NCI-H2029 (cell line): ENCODE data around the gene SLCO2B1.

Experiments used
- DNase-seq: peaks from one replicate; lab custom pipeline; 2025; lab: John Stamatoyannopoulos, UW

SLCO2B1 gene

DNA sequence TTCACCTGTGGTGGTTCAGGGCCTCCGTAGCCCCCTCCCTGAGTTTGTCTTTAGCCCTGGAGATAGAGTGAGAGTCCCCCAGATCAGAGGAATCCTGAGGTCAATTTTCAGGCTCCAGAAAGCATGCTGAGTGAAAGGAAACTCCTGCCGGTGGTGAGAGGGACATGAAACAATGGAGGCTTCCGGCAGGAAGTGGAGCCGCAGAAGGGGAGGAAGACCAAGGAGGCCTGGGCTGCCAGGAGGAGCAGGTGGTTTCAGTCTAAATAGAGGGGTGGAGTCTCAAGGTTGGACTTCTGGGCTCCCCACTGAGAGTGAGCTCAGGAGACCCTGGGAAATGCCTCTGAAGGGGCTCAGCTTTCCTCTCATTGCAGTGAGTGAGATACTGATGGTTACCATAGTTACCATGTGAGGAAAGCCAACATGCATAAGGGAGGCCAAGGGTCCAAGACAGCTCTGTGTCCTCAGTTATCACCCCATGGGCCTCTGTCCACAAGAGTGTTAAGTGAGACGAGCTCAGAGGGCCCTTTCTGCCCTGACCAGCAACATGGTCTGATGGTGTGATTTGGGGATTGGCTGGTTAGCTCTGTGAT is 10.7 kb downstream of the SLCO2B1 start:
- no peak for DNase-seq

DNA sequence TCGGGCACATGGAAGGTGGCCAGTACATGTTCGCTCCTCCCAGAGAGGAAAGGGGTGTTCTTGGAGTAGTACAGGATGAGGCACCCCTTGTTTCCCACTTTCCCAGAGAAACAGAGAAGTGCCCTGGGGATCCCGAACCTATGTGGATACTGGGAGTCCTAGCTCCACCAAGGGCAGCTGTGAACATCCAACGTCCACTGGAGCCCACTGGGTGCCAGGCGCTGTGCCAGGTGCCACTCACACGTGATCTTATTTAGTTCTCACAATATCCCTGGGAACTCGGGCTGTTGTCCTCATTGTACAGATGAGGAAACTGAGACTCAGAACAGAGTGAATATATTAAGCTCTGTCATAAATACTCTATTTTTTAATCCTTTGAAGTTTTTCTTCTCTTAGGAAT is 12.0 kb downstream of the SLCO2B1 start:
- DNase-seq = no peak

DNA sequence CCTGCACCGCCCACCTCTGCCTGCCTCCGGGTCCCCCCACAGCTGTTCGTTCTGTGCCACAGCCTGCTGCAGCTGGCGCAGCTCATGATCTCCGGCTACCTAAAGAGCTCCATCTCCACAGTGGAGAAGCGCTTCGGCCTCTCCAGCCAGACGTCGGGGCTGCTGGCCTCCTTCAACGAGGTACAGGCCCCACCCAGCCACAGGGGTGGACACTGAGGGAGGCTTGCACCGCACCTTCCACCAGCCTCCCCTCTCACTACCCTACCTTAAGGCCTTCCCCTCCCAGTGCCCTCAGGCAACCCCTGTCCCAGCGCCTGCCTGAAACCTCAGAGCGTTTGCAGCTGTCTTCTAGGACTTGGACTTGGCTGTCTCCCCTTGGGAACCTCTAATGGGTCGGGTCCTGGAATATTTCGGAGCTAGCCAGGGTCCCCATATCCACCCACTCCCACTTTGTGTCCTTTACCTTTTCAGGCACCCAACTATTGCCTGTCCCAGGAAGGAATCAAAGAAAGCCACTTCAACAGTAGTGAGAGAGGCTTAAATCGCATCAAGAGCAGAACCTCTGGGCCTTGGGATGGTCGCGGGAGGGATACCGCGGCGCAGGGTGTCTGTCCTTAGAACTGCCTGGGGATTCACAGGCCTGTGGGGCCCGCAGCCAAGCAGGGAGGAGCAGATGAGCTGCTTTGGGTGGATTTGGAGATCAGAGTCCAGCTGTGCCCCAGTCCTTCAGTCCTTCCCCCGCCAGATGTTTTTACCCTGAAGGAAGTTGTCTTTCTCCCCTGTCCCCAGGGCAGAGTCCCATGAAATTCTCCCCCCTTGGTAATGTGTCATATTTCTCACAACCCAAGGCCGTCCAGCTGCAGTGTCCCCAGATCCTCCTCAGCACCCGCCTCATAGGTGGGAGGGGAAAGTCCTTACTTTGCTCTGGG is 13.3 kb downstream of the SLCO2B1 start:
- DNase-seq = no peak

DNA sequence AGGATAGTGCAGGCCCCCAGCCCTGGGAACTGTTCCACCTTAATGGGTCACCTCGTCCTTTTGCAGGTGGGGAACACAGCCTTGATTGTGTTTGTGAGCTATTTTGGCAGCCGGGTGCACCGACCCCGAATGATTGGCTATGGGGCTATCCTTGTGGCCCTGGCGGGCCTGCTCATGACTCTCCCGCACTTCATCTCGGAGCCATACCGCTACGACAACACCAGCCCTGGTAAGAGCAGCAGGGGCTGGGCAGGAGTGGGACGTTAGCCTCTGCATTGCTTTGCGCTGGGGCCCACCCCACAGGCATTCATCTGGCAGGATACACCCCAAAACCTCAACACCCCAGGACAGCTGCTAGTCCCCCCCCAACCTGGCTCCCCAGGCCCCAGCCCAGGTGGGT is 14.8 kb downstream of the SLCO2B1 start:
- no peak for DNase-seq

DNA sequence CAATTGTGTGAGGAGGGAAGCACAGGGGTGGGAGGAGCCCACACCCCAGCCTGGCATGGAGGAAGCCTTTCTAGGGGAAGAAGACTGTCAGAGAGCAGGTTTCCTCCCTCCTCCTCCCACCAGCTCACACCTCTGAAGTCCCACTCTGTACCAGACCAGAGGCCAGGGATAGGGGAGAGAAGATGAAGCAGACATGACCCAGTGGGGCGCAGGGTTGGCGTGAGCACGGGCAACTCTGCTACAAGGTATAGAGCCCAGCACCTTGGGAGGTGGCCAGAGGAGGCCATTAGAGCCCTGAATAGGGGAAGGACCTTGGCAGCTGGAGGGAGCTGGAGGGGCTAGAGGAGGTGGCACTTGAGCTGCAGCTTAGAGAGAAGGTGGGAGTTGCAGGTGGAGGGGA is 15.9 kb downstream of the SLCO2B1 start:
- DNase-seq = no peak

DNA sequence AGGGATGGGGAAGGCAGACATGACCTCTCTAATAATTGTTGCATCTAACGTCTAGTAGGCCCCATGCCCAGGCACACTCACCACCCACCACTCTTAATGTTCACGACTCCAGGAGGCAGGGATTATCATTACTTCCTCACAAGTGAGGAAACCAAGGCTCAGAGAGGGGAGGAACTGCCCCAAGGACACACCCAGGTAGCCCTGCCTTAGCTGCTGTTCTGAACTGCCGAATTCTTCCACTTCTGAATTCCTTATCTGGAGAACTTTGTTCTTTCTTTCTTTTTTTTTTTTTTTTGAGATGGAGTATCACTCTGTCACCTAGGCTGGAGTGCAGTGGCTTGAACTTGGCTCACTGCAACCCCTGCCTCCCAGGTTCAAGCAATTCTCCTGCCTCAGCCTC is 16.7 kb downstream of the SLCO2B1 start:
- no peak for DNase-seq

DNA sequence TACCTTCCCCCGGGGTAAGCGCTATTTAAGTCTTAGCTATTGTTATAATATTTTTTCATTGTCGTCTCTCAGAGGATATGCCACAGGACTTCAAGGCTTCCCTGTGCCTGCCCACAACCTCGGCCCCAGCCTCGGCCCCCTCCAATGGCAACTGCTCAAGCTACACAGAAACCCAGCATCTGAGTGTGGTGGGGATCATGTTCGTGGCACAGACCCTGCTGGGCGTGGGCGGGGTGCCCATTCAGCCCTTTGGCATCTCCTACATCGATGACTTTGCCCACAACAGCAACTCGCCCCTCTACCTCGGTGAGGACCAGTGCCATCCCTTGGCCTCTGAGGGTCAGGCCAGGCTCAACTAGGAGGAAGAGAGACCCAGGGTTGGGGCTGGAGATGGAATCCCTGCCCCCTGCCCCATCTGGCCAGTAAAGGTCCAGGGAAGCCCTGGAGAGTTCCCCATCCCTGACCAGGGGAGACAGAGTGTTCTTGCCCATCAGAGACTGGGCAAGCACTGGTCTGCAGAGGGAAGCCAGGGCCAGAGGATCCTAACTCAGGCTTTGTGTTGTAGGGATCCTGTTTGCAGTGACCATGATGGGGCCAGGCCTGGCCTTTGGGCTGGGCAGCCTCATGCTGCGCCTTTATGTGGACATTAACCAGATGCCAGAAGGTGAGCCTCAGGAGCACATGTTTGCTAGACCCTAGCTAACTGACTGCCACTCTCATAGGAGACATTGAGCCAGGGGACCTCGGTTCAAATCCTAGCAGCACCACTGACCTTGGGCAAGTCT is 18.4 kb downstream of the SLCO2B1 start:
- no peak for DNase-seq

DNA sequence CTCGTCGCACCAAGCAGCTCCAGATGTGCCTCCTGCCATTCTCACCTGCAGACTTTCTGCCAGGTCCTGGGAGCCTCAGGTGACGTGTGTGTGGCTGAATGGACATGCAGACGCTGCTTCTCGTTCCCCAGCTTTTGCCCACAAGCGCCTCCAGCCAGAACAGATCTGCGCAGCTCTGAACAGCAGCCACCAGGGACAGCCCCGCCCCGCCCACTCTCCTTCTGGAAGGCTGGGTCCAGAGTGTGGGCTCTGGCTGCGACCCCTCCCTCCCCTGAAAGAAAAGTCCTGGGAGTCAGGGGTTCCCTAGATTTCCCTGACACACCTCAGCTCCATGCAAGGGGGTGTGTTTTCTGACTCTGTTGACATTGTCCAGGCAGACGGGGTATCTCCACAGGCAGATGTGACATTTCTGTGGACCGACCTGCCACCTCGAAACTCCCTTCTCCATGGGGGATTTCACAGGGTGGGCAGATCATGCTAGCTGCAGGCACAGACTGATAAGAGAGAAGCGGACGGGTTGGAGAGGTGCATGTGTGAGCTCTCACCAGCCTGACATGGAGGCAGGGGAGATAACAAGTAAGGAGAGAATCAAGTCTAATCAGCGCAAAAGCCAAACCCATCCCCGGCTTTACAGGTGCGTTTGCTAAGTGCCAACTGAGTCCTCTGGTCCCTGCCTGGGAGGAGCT is 19.8 kb downstream of the SLCO2B1 start:
- DNase-seq = no peak

DNA sequence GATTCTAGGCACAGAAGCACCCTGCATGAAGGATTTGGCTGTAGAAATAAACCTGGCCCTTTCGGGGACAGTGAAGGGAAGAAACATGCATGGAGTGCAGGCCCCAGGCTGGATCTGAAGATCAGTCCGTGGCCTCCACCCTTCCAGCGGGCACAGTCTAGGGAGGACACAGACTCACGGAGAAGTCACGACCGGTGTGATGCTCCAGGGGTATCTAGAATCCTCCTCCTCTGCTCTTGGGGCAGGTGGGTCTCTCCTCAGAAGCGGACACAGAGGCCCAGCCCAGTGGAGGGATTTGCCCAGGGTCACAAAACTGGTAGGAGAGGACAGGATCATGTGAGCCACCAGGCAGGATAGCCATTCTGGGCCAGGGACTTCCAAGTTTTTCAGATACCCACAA is 22.4 kb downstream of the SLCO2B1 start:
- DNase-seq = no peak

DNA sequence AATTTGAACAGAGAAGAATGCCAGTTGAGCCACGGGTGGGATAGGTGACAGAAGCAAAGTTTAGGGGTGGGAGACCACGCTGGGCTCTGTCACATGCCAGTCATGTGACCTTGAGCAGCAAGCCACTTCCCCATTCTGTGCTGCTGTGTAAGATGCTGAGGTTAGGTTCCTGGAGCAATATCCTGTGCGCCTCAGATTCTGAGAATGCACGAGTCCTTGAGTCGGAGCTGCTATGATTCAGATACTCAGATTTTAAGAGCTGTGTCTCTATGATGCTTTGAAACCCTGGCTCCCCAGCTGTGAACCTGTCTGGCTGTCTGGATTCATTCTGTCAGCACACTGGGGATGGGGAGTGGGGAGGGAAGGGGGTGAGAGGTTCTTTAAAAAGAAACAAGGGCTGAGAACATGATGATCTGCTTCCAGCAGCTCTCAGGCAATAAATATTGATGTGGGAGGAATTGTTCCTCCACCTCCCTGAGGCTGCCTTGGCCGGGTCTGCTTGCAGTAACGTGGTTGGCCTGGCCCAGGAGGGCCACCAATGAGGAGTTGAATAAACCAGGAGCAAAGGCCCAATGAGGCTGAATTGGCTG is 24.0 kb downstream of the SLCO2B1 start:
- no peak for DNase-seq

DNA sequence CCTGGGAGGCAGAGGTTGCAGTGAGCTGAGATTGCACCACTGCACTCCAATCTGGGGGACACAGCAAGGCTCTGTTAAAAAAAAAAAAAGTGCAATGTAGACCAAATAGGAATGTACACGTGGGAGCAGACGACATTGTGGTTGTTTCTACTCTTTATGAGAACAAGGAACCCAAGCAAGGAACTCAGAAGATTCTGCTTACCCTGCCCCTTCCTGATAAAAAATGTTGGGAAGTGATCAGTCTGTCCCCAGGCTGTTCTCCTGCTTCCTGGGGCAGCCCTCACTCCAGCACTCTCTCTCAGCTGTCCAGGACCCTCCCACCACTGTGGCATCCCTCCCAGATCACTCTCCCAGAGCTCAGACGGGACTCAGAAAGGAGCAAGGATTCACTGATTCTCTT is 31.8 kb downstream of the SLCO2B1 start:
- DNase-seq = no peak

DNA sequence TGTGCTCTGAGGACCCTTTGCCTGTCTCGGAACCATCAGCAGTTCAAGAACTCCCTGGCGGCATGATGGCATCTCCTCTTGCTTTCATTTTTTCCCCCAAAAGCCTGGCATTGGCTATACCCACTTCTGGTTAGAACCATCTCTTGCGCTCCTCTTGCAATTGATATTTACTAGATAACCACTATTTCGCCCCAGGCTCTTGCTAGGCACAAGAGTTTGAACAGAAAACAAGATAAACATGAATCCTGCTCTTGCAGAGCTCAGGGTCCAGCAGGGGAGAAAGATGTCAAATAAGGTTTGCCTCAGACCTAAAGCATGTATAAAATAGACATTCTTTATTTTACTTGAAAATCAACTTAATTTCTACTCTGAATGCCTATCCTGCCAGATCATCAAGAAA is 33.1 kb downstream of the SLCO2B1 start:
- DNase-seq = no peak

DNA sequence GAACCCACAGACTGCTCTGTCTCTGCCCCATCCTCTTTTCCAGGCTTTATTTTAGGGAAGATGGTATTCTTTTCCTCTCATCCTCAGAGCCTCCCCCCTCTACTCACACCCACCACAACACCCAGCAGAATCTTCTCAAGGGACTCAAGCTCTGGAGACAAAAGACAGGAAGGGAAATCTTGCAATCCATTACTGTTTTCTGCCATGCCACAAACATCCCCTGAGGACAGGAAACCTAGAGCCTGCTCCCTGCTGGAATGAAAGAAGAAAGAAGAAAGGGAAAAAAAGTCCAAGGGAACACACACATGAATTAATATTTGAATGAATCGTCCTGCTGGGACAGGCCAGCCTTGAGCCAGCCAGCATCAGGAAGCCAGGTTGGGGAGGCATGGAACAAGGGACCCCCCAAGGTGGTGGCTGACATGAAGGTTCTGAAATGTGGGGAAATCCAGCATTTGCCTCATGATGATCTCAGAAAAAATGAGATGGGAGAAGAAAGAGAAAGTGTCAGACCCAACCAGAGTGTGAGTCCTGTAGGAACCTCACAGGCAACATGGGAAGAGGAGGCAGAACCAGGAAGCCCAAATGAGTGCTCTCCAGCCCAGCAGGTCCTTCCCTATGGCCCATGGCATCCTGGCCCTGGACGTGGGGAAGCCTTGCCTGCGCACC is 34.0 kb downstream of the SLCO2B1 start:
- DNase-seq = no peak

DNA sequence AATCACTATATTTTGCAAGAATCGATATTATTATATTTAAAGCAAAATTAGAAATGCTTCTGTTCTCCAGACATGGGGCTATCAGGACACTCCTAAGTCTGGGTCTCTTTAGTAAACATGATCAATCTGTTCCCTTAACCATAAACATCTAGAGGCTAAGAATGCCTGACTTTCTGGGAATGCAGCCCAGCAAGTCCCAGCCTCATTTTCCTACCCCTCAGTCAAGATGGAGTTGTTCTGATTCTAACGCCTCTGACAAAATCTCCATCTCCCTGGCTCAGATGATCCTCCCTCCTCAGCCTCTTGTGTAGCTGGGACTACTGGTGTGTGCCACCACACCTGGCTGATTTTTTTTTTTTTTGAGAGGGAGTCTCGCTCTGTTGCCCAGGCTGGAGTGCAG is 35.0 kb downstream of the SLCO2B1 start:
- no peak for DNase-seq

DNA sequence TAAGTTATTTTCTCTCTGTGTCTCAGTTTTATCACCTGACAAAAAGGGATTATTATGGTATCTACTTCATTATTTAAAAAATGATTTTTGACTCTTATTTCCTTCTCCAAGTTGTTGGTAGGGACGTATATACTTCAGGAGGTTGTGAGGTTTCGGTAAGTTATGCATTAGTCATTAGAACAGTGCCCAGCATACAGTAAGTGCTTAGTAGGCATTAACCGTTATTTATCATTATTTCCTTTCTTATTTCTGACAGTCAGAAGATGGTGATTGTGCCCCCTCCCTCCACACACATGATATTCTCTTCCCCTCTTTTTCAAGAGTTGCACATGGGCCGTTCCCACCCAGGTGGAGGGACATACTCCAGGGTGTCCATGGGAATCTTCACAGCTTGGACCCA is 36.1 kb downstream of the SLCO2B1 start:
- no peak for DNase-seq

DNA sequence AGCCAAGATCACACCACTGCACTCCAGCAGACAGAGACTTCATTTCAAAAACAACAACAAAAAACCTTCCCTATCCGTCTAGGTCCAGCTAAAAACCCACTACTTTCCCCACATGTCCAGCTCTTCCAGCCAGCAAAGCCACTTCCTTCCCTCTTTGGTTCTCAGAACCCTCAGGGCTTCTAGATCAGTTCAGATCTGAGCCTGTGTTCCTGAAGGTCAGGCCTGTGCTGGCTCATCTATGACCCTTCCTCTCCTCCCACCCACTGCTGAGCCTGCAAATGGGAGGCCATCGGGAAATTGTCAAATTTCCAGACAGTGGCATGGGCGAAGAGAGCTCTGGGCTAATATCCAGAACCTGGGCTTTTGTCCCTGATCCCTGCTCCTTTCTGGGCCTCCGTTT is 37.8 kb downstream of the SLCO2B1 start:
- no peak for DNase-seq

DNA sequence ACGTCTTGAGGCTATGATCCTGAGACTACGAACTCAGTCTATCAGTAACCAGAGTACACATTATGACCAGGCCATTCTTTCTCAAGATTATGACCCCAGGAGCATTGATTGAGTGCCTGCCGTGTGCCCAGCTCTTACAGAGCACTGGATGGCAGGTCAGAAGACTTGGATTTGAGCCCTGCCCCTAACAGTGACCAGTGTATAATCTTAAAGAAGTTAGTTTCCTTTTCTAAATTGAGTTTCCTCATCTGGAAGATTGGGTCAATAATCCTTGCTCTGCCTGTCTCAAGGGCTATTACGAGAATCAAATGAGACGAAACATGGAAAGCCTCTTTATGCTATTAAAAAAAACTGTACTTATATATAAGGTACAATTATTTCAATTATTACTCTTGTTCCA is 38.2 kb downstream of the SLCO2B1 start:
- no peak for DNase-seq

DNA sequence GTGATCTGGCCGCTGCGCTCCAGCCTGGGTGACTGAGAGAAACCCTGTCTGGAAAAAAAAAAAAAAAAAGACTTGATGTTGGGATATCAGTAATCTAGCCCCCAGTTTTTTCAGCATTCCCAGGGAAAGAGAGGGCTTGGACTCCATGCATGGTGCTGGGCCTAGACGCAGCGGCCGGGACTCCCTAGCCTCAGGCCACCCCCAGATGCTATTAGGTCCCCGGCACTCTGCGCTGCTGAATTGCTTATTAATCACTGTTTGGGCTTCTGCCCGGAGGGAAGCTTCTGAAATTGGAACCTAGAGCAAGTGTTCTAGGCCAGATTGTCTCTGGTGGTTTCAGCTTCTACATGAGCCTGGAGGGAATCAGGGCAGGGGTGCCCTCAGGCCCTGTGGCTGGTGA is 39.0 kb downstream of the SLCO2B1 start:
- DNase-seq = no peak

DNA sequence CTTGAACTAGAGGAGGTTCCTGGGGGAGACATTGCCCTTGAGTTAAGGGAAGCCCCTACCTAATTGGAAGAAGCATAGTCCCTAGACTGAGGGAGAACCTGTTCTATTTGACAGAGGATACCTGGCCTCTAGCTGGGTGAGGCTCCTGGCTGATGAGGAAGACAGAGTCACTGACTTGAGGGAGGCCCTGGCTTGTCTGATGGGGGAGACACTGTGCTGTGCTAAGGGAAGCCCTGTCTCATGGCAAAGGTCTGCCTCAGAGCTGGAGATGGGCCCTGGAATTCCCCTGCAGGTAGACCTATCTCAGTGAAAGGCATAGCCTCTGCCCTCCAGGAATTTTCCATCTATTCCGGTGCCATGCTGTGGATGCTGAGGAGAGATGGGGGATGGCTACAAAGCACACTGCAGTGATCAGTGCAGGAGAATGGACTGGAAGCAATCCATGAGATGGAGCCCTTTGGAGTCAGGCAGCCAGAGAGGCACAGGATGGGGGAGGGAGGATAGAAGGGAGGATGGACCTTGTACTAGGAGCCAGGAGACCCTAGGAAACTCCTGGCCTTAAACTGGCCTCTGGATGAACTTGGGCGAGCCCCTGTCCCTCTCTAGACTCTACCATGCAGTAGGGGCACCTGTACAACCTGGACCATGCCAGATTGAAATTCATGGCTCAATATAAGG is 39.9 kb downstream of the SLCO2B1 start:
- no peak for DNase-seq

DNA sequence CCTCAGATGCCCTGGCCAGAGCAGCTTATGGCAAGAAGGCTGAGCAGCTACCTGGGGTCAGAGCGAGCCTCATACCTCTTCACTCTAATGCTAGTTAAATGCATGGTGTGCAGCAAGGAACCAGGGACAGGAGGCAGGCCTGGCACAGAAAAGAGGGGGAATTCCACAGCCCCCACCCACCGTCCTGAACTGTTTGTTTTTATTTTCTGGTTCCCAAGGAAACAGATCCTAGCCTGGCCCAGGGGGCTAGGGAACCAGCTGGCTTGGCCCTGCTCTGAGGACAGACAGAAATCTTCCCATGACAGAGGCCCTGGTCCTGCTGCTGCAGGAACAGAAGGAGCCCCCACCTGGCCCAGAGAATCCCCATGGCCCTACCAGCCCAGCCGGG is 40.4 kb downstream of the SLCO2B1 start:
- no peak for DNase-seq

DNA sequence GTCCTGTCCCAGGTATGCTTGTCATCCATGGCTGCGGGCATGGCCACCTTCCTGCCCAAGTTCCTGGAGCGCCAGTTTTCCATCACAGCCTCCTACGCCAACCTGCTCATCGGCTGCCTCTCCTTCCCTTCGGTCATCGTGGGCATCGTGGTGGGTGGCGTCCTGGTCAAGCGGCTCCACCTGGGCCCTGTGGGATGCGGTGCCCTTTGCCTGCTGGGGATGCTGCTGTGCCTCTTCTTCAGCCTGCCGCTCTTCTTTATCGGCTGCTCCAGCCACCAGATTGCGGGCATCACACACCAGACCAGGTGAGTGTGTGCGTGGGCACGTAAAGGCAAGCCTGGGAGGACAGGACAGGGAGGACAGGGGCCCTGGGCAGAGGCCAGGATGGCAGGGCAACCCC is 42.4 kb downstream of the SLCO2B1 start:
- DNase-seq = no peak
